ENCODE results near the gene MBOAT1.

GRCh38 chr6:20215310-20215709 lies 3.0 kb upstream of the MBOAT1 start:
- TF ChIP-seq CTCF (IDR thresholded peaks at IDR 0.05; ENCODE audit: poor library complexity) (no peak), EZH2 (IDR thresholded peaks at IDR 0.05; ENCODE audit: borderline replicate concordance) (no peak)

All from hepatocyte (in vitro differentiated cells).